MM.1S (cell line): ENCODE data around the gene DIP2C.

ENCODE experiments used
- DNase-seq: peaks from one replicate; pipeline ENCODE4 v3.0.0-alpha.2; 2015
- H2AFZ ChIP-seq: fragments of 300-600 bp; sonication (generic); 2 replicates; pipeline ENCODE4 v1.6.0; 2016; ENCODE audit warnings: antibody characterized with exemption, low read length
- H3F3A ChIP-seq: fragments of 300-600 bp; sonication (generic); 2 replicates; pipeline ENCODE4 v1.6.1; 2016; ENCODE audit warnings: mild to moderate bottlenecking, antibody characterized with exemption, low read length, moderate library complexity, mixed read lengths; ENCODE audit not compliant: insufficient read depth
- H3K27ac ChIP-seq: fragments of 300-600 bp; sonication (generic); 2 replicates; pipeline ENCODE4 v1.5.1; 2016; ENCODE audit warnings: mild to moderate bottlenecking, low read length
- H3K27me3 ChIP-seq: fragments of 300-600 bp; sonication (generic); replicated peaks from 2 replicates; pipeline ENCODE4 v1.6.0; 2016; ENCODE audit warnings: low read length; ENCODE audit not compliant: insufficient read depth
- H3K36me3 ChIP-seq: fragments of 300-600 bp; sonication (generic); replicated peaks from 2 replicates; pipeline ENCODE4 v1.6.1; 2016; ENCODE audit warnings: mild to moderate bottlenecking, low read length, mixed read lengths; ENCODE audit not compliant: insufficient read depth
- H3K4me1 ChIP-seq: fragments of 300-600 bp; sonication (generic); 2 replicates; pipeline ENCODE4 v1.6.1; 2016; ENCODE audit warnings: low read length, mixed read lengths
- H3K4me2 ChIP-seq: fragments of 300-600 bp; sonication (generic); 2 replicates; pipeline ENCODE4 v1.6.0; 2016; ENCODE audit warnings: low read depth, low read length
- H3K4me3 ChIP-seq: fragments of 300-600 bp; sonication (generic); 2 replicates; pipeline ENCODE4 v1.5.1; 2016; ENCODE audit warnings: low read length, mixed read lengths
- H3K79me2 ChIP-seq: fragments of 300-600 bp; sonication (generic); 2 replicates; pipeline ENCODE4 v1.6.1; 2016; ENCODE audit warnings: mixed run types, low read length, mixed read lengths
- H3K9ac ChIP-seq: fragments of 300-600 bp; sonication (generic); 2 replicates; pipeline ENCODE4 v1.6.1; 2016; ENCODE audit warnings: low read length, mixed read lengths
- H3K9me2 ChIP-seq: fragments of 300-600 bp; sonication (generic); replicated peaks from 2 replicates; pipeline ENCODE4 v1.6.1; 2016; ENCODE audit warnings: mild to moderate bottlenecking, low read length, mixed read lengths; ENCODE audit not compliant: insufficient read depth
- H3K9me3 ChIP-seq: fragments of 300-600 bp; sonication (generic); replicated peaks from 2 replicates; pipeline ENCODE4 v1.6.1; 2016; ENCODE audit warnings: mild to moderate bottlenecking, low read length, mixed read lengths; ENCODE audit not compliant: insufficient read depth
- H4K20me1 ChIP-seq: fragments of 300-600 bp; sonication (generic); 2 replicates; pipeline ENCODE4 v1.6.1; 2016; ENCODE audit warnings: mild to moderate bottlenecking, low read length, moderate library complexity, mixed read lengths; ENCODE audit not compliant: insufficient read depth
- CTCF ChIP-seq: fragments of 300-600 bp; sonication (generic); IDR thresholded peaks from 2 replicates; pipeline ENCODE4 v1.5.1; 2016; ENCODE audit warnings: antibody characterized with exemption, low read length, mixed read lengths
- EZH2 ChIP-seq: fragments of 300-600 bp; sonication (generic); optimal IDR thresholded peaks from 2 replicates; pipeline ENCODE3; 2017; ENCODE audit warnings: low read depth, mild to moderate bottlenecking, antibody characterized with exemption, low read length, mixed read lengths
- EZH2phosphoT487 ChIP-seq: fragments of 300-600 bp; sonication (generic); IDR thresholded peaks from 2 replicates; pipeline ENCODE4 v1.6.1; 2018; ENCODE audit warnings: antibody characterized with exemption, low read length

DIP2C gene

GRCh38 chr10:697097-697875 is 7.8 kb upstream of the DIP2C start:
- no peak for DNase-seq
- H3F3A ChIP-seq: no peaks in the 10 kb centered on the region
- no peaks in the 10 kb centered on the region for H3K9me2 ChIP-seq
- H3K9me3 ChIP-seq: no peaks in the 10 kb centered on the region
- no peaks in the 10 kb centered on the region; the same call in 1 of the 2 replicates for H3K27me3 ChIP-seq
- H2AFZ ChIP-seq: no peak overlapping the region
- TF ChIP-seq CTCF (no peak), EZH2 (no peak), EZH2phosphoT487 (no peak)
- H3K36me3 ChIP-seq: no peaks in the 10 kb centered on the region
- no peak overlapping the region for H3K4me2 ChIP-seq
- no peak overlapping the region for H3K4me3 ChIP-seq
- H3K9ac ChIP-seq: no peak overlapping the region
- no peaks in the 10 kb centered on the region for H3K79me2 ChIP-seq
- no peaks in the 10 kb centered on the region for H3K4me1 ChIP-seq
- no peak overlapping the region for H3K27ac ChIP-seq
- H4K20me1 ChIP-seq: no peaks in the 10 kb centered on the region

- H3K36me3 ChIP-seq: no peaks in the 10 kb centered on the region
- H3K27me3 ChIP-seq: no peaks in the 10 kb centered on the region; the same call in 1 of the 2 replicates
- DNase-seq: no peak
- H3K79me2 ChIP-seq: no peaks in the 10 kb centered on the region
- H3K9ac ChIP-seq: no peak overlapping the region
- no peak overlapping the region for H3K4me3 ChIP-seq
- no peaks in the 10 kb centered on the region for H3F3A ChIP-seq
- H4K20me1 ChIP-seq: no peaks in the 10 kb centered on the region
- no peaks in the 10 kb centered on the region for H3K9me2 ChIP-seq
- TF ChIP-seq EZH2phosphoT487 (no peak), CTCF (no peak), EZH2 (no peak)
- H2AFZ ChIP-seq: no peak overlapping the region
- H3K27ac ChIP-seq: no peak overlapping the region
- no peaks in the 10 kb centered on the region for H3K9me3 ChIP-seq
- H3K4me1 ChIP-seq: no peaks in the 10 kb centered on the region
- H3K4me2 ChIP-seq: no peak overlapping the region
These were observed 5.9 kb upstream of the DIP2C start for GRCh38 chr10:695396-695795.

GRCh38 chr10:693506-693905 is 4.0 kb upstream of the DIP2C start:
- Histone ChIP-seq H3K4me2 (no peak overlapping the region), H2AFZ (no peak overlapping the region), H3K9ac (no peak overlapping the region), H3K36me3 (no peaks in the 10 kb centered on the region), H3K79me2 (no peaks in the 10 kb centered on the region), H3K4me3 (no peak overlapping the region), H3K9me3 (no peaks in the 10 kb centered on the region), H3K4me1 (no peaks in the 10 kb centered on the region), H3K27me3 (no peaks in the 10 kb centered on the region; the same call in 1 of the 2 replicates), H3K27ac (no peak overlapping the region), H4K20me1 (no peaks in the 10 kb centered on the region), H3F3A (no peaks in the 10 kb centered on the region), H3K9me2 (no peaks in the 10 kb centered on the region)
- DNase-seq: no peak
- TF ChIP-seq EZH2phosphoT487 (no peak), CTCF (no peak), EZH2 (no peak)
